Mesendoderm (in vitro differentiated cells): Measurements from ENCODE around the gene DDX49.
A peak's percentile ranks its signal among the peaks of the same experiment; 100 is the strongest.

Experiments
- DNase-seq: peaks from one replicate; pipeline ENCODE4 v3.0.0; 2013
- H2AK5ac ChIP-seq: 2 replicates; pipeline ENCODE4 v1.6.1; 2013; ENCODE audit warnings: low read length, inconsistent platforms
- H2BK120ac ChIP-seq: 2 replicates; pipeline ENCODE4 v1.6.1; 2013; ENCODE audit warnings: low read depth, mild to moderate bottlenecking, low read length, moderate library complexity, mixed read lengths
- H2BK15ac ChIP-seq: replicated peaks from 2 replicates; pipeline ENCODE4 v1.6.1; 2013; ENCODE audit warnings: low read depth, mild to moderate bottlenecking, moderate library complexity
- H2BK5ac ChIP-seq: 2 replicates; pipeline ENCODE4 v1.6.1; 2013; ENCODE audit warnings: low read length, inconsistent platforms
- H3K18ac ChIP-seq: 2 replicates; pipeline ENCODE4 v1.6.1; 2013; ENCODE audit warnings: mild to moderate bottlenecking, low read length, mixed read lengths
- H3K23ac ChIP-seq: one replicate; pipeline ENCODE4 v1.6.1; 2013; ENCODE audit warnings: low read length
- H3K27ac ChIP-seq: 2 replicates; pipeline ENCODE4 v1.5.1; 2013; ENCODE audit warnings: low read depth, mild to moderate bottlenecking, inconsistent platforms, low read length, moderate library complexity
- H3K27me3 ChIP-seq: 2 replicates; pipeline ENCODE4 v1.6.1; 2013; ENCODE audit warnings: low read length, control low read depth, mild to moderate bottlenecking, inconsistent platforms; ENCODE audit not compliant: insufficient read depth, poor library complexity
- H3K36me3 ChIP-seq: 2 replicates; pipeline ENCODE4 v1.6.1; 2013; ENCODE audit warnings: low read length, inconsistent platforms; ENCODE audit not compliant: control insufficient read depth, insufficient read depth
- H3K4ac ChIP-seq: one replicate; pipeline ENCODE4 v1.6.1; 2013; ENCODE audit warnings: low read depth, mild to moderate bottlenecking, low read length, moderate library complexity
- H3K4me1 ChIP-seq: 2 replicates; pipeline ENCODE4 v1.6.1; 2013; ENCODE audit warnings: low read depth, low read length, inconsistent platforms; ENCODE audit not compliant: control insufficient read depth
- H3K4me2 ChIP-seq: 2 replicates; pipeline ENCODE4 v1.6.1; 2013; ENCODE audit warnings: low read length
- H3K4me3 ChIP-seq: 2 replicates; pipeline ENCODE4 v1.5.1; 2013; ENCODE audit warnings: mild to moderate bottlenecking, low read length
- H3K56ac ChIP-seq: one replicate; pipeline ENCODE4 v1.6.1; 2013; ENCODE audit warnings: low read length
- H3K79me1 ChIP-seq: 2 replicates; pipeline ENCODE4 v1.6.1; 2013; ENCODE audit warnings: low read length, inconsistent platforms
- H3K79me2 ChIP-seq: 2 replicates; pipeline ENCODE4 v1.6.1; 2013; ENCODE audit warnings: mild to moderate bottlenecking, low read length; ENCODE audit not compliant: control insufficient read depth, insufficient read depth
- H3K9ac ChIP-seq: 2 replicates; pipeline ENCODE4 v1.6.1; 2013; ENCODE audit warnings: low read length, inconsistent platforms
- H4K5ac ChIP-seq: one replicate; pipeline ENCODE4 v1.6.1; 2013; ENCODE audit warnings: low read length
- H4K8ac ChIP-seq: one replicate; pipeline ENCODE4 v1.6.1; 2013; ENCODE audit warnings: low read depth, mild to moderate bottlenecking, control low read depth, low read length, moderate library complexity
- WGBS: extraction: QIAGEN DNeasy Blood & Tissue Kit; methylation state at CpG from one replicate; pipeline ENCODE4 v1.1.7; 2013; ENCODE audit warnings: low lambda C conversion rate, missing lambda C conversion rate; ENCODE audit not compliant: insufficient coverage; ENCODE audit errors: extremely low coverage; 5-methylcytosine and 5-hydroxymethylcytosine counted together

Gene DDX49

GRCh38 chr19:18876865-18877264 is 42.6 kb upstream of the DDX49 start:
- no CpG with 5 or more reads among the region's 7 CpGs for WGBS
- Histone ChIP-seq H2BK120ac (no peak overlapping the region), H3K56ac (no peak overlapping the region), H3K79me1 (no peaks in the 10 kb centered on the region), H3K4me2 (no peak overlapping the region), H4K8ac (no peak overlapping the region), H3K4me1 (no peaks in the 10 kb centered on the region), H3K23ac (no peak overlapping the region), H3K4ac (no peak overlapping the region), H3K4me3 (no peak overlapping the region), H3K36me3 (no peaks in the 10 kb centered on the region), H3K18ac (no peak overlapping the region), H3K9ac (no peak overlapping the region), H2AK5ac (no peak overlapping the region), H2BK5ac (no peak overlapping the region), H2BK15ac (no peak overlapping the region), H3K79me2 (no peaks in the 10 kb centered on the region), H4K5ac (no peak overlapping the region), H3K27me3 (no peaks in the 10 kb centered on the region), H3K27ac (no peak overlapping the region)
- DNase-seq, result no peak

- Histone ChIP-seq H3K4me3 (no peak overlapping the region), H3K18ac (no peak overlapping the region), H3K56ac (no peak overlapping the region), H4K5ac (no peak overlapping the region), H3K9ac (no peak overlapping the region), H3K79me2 (no peaks in the 10 kb centered on the region), H3K4me2 (no peak overlapping the region), H3K27ac (no peak overlapping the region), H3K27me3 (no peaks in the 10 kb centered on the region), H3K79me1 (no peaks in the 10 kb centered on the region), H2BK120ac (no peak overlapping the region), H3K23ac (no peak overlapping the region), H3K4me1 (no peaks in the 10 kb centered on the region), H2BK5ac (no peak overlapping the region), H3K4ac (no peak overlapping the region), H2AK5ac (no peak overlapping the region), H4K8ac (no peak overlapping the region), H2BK15ac (no peak overlapping the region), H3K36me3 (no peaks in the 10 kb centered on the region)
- no peak for DNase-seq
- WGBS, result no CpG with 5 or more reads among the region's 25 CpGs
These were observed 41.3 kb upstream of the DDX49 start for GRCh38 chr19:18878058-18878797.

- Histone ChIP-seq H3K4me2 (no peak overlapping the region), H2AK5ac (no peak overlapping the region), H3K79me1 (no peaks in the 10 kb centered on the region), H3K56ac (no peak overlapping the region), H3K27ac (no peak overlapping the region), H2BK120ac (no peak overlapping the region), H3K4ac (no peak overlapping the region), H4K5ac (no peak overlapping the region), H2BK5ac (no peak overlapping the region), H3K4me1 (no peaks in the 10 kb centered on the region), H2BK15ac (no peak overlapping the region), H3K9ac (no peak overlapping the region), H4K8ac (no peak overlapping the region), H3K4me3 (no peak overlapping the region), H3K36me3 (no peaks in the 10 kb centered on the region), H3K79me2 (no peaks in the 10 kb centered on the region), H3K18ac (no peak overlapping the region), H3K27me3 (no peaks in the 10 kb centered on the region), H3K23ac (no peak overlapping the region)
- no CpG with 5 or more reads among the region's 34 CpGs for WGBS
- DNase-seq, result no peak
These were observed 40.5 kb upstream of the DDX49 start for GRCh38 chr19:18878858-18879578.

- no peak overlapping the region for H3K4ac ChIP-seq
- no peak overlapping the region for H3K4me3 ChIP-seq
- no peak overlapping the region for H2BK5ac ChIP-seq
- H3K4me2 ChIP-seq, result no peak overlapping the region
- no peak overlapping the region for H3K18ac ChIP-seq
- H3K79me1 ChIP-seq, result no peaks in the 10 kb centered on the region
- no peak overlapping the region for H3K56ac ChIP-seq
- H3K36me3 ChIP-seq, result no peaks in the 10 kb centered on the region
- no peak overlapping the region for H2BK120ac ChIP-seq
- no CpG with 5 or more reads among the region's 13 CpGs for WGBS
- no peak overlapping the region for H2BK15ac ChIP-seq
- H3K9ac ChIP-seq, result no peak overlapping the region
- no peak overlapping the region for H2AK5ac ChIP-seq
- H3K27ac ChIP-seq, result no peak overlapping the region
- DNase-seq, result peak; percentile 72
- no peak overlapping the region for H3K23ac ChIP-seq
- no peak overlapping the region for H4K5ac ChIP-seq
- no peaks in the 10 kb centered on the region for H3K4me1 ChIP-seq
- H3K79me2 ChIP-seq, result no peaks in the 10 kb centered on the region
- H4K8ac ChIP-seq, result no peak overlapping the region
- no peaks in the 10 kb centered on the region for H3K27me3 ChIP-seq
These were observed 39.7 kb upstream of the DDX49 start for GRCh38 chr19:18879579-18880373.

GRCh38 chr19:18881491-18881890 is 38.0 kb upstream of the DDX49 start:
- no peak overlapping the region for H3K9ac ChIP-seq
- no peak overlapping the region for H4K5ac ChIP-seq
- H3K18ac ChIP-seq, result no peak overlapping the region
- H3K36me3 ChIP-seq, result no peaks in the 10 kb centered on the region
- H3K4me2 ChIP-seq, result no peak overlapping the region
- H2BK120ac ChIP-seq, result no peak overlapping the region
- no peak overlapping the region for H3K4me3 ChIP-seq
- H3K4ac ChIP-seq, result no peak overlapping the region
- no peak overlapping the region for H3K27ac ChIP-seq
- H3K56ac ChIP-seq, result no peak overlapping the region
- no peaks in the 10 kb centered on the region for H3K27me3 ChIP-seq
- no peaks in the 10 kb centered on the region for H3K79me2 ChIP-seq
- no peak overlapping the region for H2BK5ac ChIP-seq
- no peaks in the 10 kb centered on the region for H3K79me1 ChIP-seq
- no peak overlapping the region for H2AK5ac ChIP-seq
- WGBS, result no CpG with 5 or more reads among the region's 7 CpGs
- H3K4me1 ChIP-seq, result no peaks in the 10 kb centered on the region
- H3K23ac ChIP-seq, result no peak overlapping the region
- no peak overlapping the region for H4K8ac ChIP-seq
- no peak overlapping the region for H2BK15ac ChIP-seq
- DNase-seq, result no peak
